ENCODE measurements around the gene RALGPS2. TPM values are rescaled to one million over a fixed set of nuclear protein-coding genes. Genes with fewer than 3 reads are reported as not detected.

Gene RALGPS2
- total and polyA plus RNA-seq, 10 donors, result 25.6 to 118 (median 77.2) TPM

GRCh38 chr1:178683291-178683690, 41.8 kb upstream of the RALGPS2 start:
- no peak overlapping the region for H3K27ac ChIP-seq
- no peak overlapping the region for H3K4me3 ChIP-seq
- 93 to 100% (median 94%) methylated on average over 2 of the region's 2 CpGs for WGBS, 5 donors
- no peak for DNase-seq
- intact Hi-C loops (cut with DNase I; ENCODE audit: low total_unique reads), result no loop called here
- no peaks in the 10 kb centered on the region for H3K9me3 ChIP-seq
- H3K4me1 ChIP-seq, result peaks cover 0 to 19% (median 5%) of the 10 kb centered on the region in 6 donors
- H3K27me3 ChIP-seq (replicated peaks in 1 of 7), result no peaks in the 10 kb centered on the region
- H3K36me3 ChIP-seq, result no peaks in the 10 kb centered on the region
- TF ChIP-seq, protein P1, sequence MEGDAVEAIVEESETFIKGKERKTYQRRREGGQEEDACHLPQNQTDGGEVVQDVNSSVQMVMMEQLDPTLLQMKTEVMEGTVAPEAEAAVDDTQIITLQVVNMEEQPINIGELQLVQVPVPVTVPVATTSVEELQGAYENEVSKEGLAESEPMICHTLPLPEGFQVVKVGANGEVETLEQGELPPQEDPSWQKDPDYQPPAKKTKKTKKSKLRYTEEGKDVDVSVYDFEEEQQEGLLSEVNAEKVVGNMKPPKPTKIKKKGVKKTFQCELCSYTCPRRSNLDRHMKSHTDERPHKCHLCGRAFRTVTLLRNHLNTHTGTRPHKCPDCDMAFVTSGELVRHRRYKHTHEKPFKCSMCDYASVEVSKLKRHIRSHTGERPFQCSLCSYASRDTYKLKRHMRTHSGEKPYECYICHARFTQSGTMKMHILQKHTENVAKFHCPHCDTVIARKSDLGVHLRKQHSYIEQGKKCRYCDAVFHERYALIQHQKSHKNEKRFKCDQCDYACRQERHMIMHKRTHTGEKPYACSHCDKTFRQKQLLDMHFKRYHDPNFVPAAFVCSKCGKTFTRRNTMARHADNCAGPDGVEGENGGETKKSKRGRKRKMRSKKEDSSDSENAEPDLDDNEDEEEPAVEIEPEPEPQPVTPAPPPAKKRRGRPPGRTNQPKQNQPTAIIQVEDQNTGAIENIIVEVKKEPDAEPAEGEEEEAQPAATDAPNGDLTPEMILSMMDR (IDR thresholded peaks at IDR 0.05 in 8 of 11, conservative IDR thresholded peaks at IDR 0.05 in 3 of 11), result no peak
- TF ChIP-seq POLR2A (IDR thresholded peaks at IDR 0.05), result no peak
- no peak for TF ChIP-seq POLR2AphosphoS5 (IDR thresholded peaks at IDR 0.05)

- peak overlapping the region in 1 of 8 donors; percentile 45 for H3K27ac ChIP-seq
- H3K36me3 ChIP-seq, result no peaks in the 10 kb centered on the region
- H3K27me3 ChIP-seq (replicated peaks in 1 of 7), result no peaks in the 10 kb centered on the region
- TF ChIP-seq POLR2AphosphoS5 (IDR thresholded peaks at IDR 0.05), result no peak
- no peak for TF ChIP-seq POLR2A (IDR thresholded peaks at IDR 0.05)
- TF ChIP-seq, protein P1 (IDR thresholded peaks at IDR 0.05 in 8 of 11, conservative IDR thresholded peaks at IDR 0.05 in 3 of 11), result no peak
- 87 to 92% (median 90%) methylated on average over 5 of the region's 5 CpGs for WGBS, 5 donors
- intact Hi-C loops (cut with DNase I; ENCODE audit: low total_unique reads), result no loop called here
- peaks cover 0 to 19% (median 5%) of the 10 kb centered on the region in 6 donors for H3K4me1 ChIP-seq
- no peaks in the 10 kb centered on the region for H3K9me3 ChIP-seq
- no peak for DNase-seq
- H3K4me3 ChIP-seq, result no peak overlapping the region
Measured at GRCh38 chr1:178684111-178684510, 40.9 kb upstream of the RALGPS2 start.

DNA sequence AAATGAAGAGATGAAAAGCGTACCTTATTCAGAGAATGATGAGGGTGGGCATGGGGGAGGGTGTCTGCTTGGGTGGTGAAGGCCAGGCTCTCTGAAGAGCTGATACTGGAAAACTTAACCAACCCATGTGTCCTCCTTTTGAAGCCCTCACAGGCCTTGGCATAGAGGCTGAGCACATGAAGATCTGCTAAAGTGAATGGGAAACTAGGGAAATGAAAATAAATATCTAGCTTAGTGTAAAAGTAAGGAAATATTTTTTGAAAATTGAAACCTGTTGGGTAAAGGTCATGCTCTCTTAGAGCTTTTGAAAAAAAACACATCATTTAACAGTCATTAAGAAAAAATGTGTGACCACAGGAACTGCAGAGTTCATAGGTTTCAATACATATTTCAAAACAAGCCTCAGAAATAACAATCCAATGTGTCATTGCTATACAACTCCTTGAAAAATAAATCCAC, 40.5 kb upstream of the RALGPS2 start:
- no peaks in the 10 kb centered on the region for H3K36me3 ChIP-seq
- peak overlapping the region in 1 of 8 donors; percentile 45 for H3K27ac ChIP-seq
- intact Hi-C loops (cut with DNase I; ENCODE audit: low total_unique reads), result no loop called here
- DNase-seq, result no peak
- no peak for TF ChIP-seq POLR2A (IDR thresholded peaks at IDR 0.05)
- TF ChIP-seq, protein P1 (IDR thresholded peaks at IDR 0.05 in 8 of 11, conservative IDR thresholded peaks at IDR 0.05 in 3 of 11), result no peak
- TF ChIP-seq POLR2AphosphoS5 (IDR thresholded peaks at IDR 0.05), result no peak
- H3K27me3 ChIP-seq (replicated peaks in 1 of 7), result no peaks in the 10 kb centered on the region
- no peaks in the 10 kb centered on the region for H3K9me3 ChIP-seq
- WGBS, 5 donors, result 87 to 94% (median 92%) methylated on average over 1 of the region's 1 CpG
- no peak overlapping the region for H3K4me3 ChIP-seq
- H3K4me1 ChIP-seq, result peaks cover 0 to 19% (median 5%) of the 10 kb centered on the region in 6 donors

DNA sequence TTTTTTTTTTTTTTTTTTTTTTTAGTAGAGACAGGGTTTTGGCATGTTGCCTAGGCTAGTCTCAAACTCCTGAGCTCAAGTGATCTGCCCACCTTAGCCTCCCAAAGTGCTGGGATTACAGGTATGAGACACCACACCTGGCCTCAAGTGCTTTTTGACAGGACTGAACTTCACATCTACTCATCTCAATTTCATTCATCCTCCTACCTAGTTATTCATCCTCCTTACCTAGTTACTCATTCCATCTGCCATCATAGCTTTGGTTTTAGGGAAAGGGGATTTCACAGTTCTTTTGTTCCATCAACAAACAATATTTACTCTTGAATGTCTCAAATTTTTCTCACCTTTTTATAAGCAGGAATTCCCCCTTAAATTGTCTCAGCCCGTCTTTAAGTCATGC, 38.6 kb upstream of the RALGPS2 start:
- Histone ChIP-seq H3K27me3 (replicated peaks in 1 of 7) (no peaks in the 10 kb centered on the region), H3K27ac (no peak overlapping the region), H3K9me3 (no peaks in the 10 kb centered on the region), H3K36me3 (no peaks in the 10 kb centered on the region), H3K4me3 (no peak overlapping the region), H3K4me1 (peaks cover 0 to 19% (median 5%) of the 10 kb centered on the region in 6 donors)
- 77 to 93% (median 90%) methylated on average over 1 of the region's 1 CpG for WGBS, 5 donors
- intact Hi-C loops (cut with DNase I; ENCODE audit: low total_unique reads), result no loop called here
- DNase-seq, result no peak
- TF ChIP-seq, protein P1 (IDR thresholded peaks at IDR 0.05 in 8 of 11, conservative IDR thresholded peaks at IDR 0.05 in 3 of 11), result no peak
- TF ChIP-seq POLR2AphosphoS5 (IDR thresholded peaks at IDR 0.05), result no peak
- TF ChIP-seq POLR2A (IDR thresholded peaks at IDR 0.05), result no peak

All from spleen (tissue), 11 donors.